Measurements from ENCODE around the gene PCARE.

GRCh38 chr2:29052807-29053206 lies 21.5 kb downstream of the PCARE start:
- no peak for TF ChIP-seq EP300 (IDR thresholded peaks at IDR 0.05; ENCODE audit: borderline replicate concordance)
- TF ChIP-seq NFIC (IDR thresholded peaks at IDR 0.05), result no peak
- TF ChIP-seq MAX (IDR thresholded peaks at IDR 0.05), result no peak
- no peak for TF ChIP-seq TAF1 (IDR thresholded peaks at IDR 0.05; ENCODE audit: low read depth)
- TF ChIP-seq FOXM1 (IDR thresholded peaks at IDR 0.05; ENCODE audit: borderline replicate concordance, low read depth), result no peak
- TF ChIP-seq RAD21 (IDR thresholded peaks at IDR 0.05; ENCODE audit: low read depth), result no peak
- no peak for TF ChIP-seq ZBTB7A (IDR thresholded peaks at IDR 0.05; ENCODE audit: low read depth)
- TF ChIP-seq YY1 (IDR thresholded peaks at IDR 0.05; ENCODE audit: low read depth), result no peak

Data from Ishikawa (cell line).